ENCODE measurements around the gene PGM3.

Gene PGM3

DNA sequence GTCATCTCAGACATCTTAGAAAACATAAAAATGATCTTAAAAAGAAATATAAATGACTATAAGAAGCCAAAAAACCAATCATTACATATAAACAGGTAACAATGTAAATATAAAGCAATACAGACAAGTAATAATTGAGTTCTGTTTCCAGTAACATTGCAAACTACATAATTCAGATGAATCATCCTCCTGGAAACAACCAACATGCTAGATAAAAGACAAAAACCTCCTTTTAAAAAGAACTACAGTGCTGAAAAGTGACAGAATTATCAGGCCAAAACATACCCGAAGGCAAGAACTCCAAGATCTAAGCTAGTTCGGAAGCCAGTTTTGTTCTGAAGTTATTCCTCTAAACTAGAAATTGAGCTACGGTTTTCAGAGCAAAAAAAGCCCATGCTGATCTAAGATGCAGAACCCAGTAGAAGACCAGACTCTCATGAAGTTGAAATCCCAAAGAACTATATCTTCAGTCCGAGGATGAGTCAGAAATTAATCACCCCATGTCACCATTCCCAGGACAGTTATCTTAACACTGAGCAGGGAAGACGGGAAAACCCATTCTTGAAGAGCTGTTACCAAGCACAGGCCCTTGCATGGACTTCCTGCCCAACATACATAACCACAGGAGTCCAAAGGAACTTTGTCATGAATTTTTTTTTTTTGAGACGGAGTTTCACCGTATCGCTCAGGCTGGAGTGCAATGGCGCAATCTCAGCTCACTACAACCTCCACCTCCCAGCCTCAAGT, 9.8 kb downstream of the PGM3 start:
- peak; percentile 7 for DNase-seq

DNA sequence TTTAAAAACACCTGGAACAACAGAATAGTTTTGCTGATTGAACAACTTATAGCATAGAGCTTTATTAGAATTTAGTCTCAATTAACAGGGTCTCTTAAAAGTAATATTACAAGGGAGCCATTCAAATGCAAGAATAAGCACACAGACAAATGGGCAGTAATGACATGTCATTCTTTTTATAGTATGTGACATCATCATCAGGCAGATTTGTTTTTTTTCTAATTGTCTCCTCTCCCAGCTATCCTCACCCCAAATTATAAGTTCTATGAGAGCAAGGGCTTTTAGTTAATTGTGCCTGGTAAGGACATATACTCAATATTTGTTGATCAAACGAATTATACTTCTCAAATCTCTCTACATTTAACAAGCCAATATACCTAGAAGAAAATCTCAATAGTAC, 11.0 kb downstream of the PGM3 start:
- no peak for DNase-seq

DNA sequence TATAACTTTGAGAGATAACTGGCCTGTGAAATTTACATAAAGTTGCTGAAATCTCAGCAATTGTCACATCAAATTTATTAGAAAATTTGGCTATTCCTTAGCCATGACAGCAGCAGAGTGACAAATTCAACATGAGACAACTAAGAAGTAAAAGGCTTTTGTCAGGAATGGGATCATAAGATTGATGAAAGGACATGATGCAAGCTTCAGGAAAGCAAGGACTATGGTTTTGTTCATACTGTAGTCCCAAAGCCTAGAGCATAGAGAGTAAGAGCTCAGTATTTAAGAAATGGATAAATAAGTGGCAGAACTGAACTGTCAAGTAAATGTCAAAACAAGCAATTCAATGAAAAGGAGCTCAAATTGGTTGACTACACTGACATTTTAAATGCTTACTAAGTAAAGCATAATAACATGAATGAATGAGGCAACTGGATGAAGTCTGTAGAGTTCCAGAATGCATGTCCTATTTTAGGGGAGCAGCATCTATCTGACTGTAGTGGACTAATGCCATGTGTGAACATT, 12.6 kb downstream of the PGM3 start:
- no peak for DNase-seq

DNA sequence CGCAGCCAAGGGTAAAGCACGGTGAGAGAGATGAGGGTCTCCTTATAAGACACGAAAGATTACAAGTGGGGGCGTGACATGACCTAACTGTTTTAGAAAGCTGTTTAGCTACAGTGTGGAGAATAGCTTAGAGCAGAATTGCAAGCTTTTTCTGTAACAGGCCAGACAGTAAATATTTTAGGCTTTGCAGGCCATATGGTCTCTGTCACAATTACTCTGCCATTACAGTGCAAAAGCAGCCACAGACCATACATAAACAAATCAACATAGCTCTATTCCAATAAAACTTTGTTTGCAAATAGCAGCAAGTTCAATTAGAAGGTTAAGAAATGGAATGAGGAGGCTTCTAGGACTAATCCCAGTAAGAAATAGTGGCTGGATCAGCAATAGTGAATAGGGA, 16.8 kb downstream of the PGM3 start:
- no peak for DNase-seq

DNA sequence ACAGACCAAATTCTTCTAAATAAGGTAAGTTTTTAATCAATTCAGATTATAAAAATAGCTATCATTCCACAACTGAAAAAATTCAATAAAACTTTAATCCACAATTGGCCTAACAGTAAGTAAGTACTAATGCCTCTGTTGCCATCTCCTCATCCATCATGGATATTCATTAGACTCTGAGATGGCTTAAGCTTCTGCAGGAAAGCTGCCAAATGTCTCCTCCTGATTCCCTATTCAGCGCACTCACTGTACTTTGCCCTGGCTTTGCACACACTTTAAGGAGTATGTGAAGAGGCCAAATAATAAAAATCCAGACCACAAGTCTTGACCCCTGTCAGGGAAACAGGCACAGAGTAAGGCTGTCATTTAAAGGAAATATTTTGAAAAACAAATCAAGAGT, 23.6 kb downstream of the PGM3 start:
- no peak for DNase-seq

DNA sequence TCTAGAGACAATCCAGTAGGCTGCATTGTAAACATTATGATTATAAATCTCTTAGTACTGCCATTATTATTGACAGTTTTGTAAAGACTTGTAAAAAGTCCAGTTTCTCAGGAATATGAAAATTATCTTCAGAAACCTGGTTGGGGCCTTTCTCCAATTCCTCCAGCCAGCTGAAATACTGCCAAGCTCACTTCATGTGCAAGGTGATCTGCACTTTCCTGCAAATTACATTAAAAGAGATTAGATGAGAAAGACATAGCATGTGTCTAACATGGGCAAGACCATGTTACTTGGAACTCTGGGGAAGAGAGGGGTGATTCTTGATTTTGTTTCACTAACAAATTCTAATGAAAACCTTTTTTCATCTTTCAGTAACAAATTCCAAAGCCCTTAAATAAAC, 24.0 kb downstream of the PGM3 start:
- DNase-seq = no peak

DNA sequence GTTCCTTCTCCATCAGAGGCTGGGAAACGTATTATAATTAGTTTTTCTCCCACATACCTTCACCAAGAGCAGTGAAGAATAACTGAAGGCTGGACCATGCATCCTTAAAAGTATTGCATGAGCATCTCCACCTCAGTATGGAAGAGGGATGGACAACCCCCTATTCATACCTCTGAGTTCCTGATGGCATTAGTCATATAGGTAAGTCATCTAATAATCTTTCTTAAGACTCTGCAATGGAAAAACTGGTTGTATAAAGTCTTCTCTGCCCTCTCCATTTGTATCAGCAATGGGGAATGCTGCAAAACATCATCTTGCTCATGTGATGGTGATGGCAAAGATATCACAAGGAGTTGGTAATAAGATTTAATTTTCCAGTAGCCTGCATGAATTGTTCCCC, 24.5 kb downstream of the PGM3 start:
- DNase-seq = no peak

DNA sequence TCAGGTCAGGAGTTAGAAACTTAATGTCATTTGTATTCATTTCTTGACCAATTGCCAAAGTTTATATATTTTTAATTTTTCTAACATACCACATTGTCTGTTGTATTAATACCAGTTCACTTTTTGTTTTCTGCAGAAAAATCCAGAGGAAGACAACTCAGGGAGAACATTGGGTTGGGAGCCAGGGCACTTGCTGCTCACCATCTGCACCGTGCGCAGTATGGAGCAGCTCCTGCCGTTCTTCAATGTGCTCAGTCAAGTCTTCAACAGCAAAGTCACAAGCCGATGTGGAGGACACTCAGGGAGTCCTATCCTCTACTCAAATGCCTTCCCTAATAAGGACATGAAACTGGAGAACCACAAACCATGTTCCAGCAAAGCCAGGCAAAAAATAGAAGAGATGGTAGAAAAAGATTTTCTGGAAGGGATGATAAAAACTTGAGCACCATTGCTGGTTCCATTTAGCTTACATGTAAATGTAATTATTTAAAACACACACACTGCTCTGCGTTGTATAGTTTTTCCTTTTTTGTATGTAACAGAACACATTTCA, 25.3 kb downstream of the PGM3 start:
- DNase-seq = no peak

DNA sequence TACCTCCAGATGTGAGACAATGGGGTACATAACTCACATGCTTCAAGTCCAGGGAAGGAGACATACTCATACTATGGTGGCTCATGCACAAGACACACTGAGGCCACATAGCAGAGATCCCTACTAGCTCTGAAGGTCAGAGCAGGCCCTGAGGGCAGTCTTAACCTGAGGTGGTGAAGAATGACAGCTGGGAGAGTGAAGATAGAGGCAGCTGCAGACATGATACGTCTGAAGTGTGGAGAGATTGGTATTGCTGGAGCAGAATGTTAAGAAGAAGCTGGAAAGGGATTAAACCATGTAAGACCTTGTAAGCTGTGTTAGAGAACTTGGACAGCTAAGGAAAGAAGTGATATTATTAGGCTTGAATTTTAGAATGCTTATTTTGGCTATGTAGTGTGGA, 32.9 kb downstream of the PGM3 start:
- no peak for DNase-seq

DNA sequence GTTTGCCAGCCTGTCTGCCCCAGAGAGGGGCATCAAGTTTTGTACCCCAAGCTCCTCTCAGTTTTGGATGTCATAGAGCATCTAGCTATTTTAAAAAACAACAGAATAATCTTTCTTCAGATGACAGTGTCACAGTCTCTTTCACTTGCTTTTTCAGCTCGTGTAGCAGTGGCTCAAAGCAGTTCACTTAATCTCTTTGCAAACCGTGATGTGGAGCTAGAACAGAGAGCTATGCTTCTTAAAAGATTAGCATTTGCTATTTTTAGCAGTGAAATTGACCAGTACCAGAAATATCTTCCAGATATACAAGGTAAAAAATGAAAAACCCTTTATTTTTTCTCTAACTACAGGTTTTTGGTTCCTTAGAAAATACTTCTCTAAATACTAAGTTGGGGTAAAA, 37.3 kb downstream of the PGM3 start:
- DNase-seq = no peak

DNA sequence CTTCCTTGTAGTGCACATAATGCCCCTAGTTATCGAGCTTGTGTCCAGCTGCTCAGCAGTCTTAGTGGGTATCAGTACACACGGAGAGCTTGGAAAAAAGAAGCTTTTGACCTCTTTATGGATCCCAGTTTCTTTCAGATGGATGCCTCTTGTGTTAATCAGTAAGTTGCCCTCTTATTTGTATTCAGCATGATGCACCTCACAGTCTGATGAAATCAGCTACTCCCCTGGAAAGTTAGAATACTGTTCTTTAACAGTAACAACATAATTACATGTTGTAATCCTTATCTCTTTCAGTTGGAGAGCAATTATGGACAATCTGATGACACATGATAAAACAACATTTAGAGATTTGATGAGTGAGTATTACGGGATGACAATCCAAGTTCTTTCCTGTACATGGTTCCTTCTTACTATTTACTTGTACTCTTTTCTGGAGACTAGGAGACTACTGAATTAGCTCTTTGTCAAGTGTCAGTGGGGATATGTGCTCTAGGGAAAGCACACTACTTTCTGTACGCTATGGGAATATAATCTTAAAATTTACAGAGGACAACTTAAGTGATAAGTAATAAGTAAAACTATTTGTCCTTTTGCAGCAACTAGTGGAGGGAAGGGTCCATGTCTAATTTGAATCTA, 39.1 kb downstream of the PGM3 start:
- DNase-seq = no peak

DNA sequence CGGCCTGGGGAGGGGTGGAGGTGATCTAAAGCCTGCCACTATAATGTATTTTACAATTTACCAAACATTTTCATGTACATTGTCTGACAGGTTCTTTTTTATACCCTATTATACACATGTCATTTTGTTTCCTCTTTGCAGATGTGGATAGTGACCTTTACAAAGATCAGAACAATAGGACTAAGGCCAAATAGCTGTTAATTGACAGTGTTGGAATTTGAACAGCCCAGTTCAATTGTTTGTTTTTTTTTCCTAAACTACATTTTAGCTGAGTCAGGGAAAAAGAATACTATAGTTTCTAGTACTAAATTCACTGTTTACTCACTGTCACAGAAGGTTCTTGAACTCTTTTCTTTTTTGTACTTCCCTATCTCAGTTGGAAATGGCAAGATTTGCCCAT, 40.2 kb downstream of the PGM3 start:
- DNase-seq = no peak

DNA sequence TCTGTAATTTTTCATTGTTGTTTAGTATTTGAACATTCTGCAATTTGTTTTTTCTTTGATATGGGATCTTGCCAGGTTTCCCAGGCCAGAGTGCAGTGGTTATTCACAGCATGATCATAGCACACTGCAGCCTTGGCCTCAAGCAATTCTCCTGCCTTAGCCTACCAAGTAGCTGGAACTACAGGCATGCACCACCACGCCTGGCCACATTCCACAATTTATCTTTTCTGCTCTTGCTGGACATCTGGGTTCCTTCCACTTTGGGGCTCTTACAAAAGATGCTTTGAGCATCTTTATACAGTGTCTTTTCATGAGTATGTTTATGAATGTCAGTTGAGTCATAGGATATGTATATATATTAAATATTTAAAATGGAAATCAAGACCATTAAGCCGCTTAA, 42.0 kb downstream of the PGM3 start:
- no peak for DNase-seq

DNA sequence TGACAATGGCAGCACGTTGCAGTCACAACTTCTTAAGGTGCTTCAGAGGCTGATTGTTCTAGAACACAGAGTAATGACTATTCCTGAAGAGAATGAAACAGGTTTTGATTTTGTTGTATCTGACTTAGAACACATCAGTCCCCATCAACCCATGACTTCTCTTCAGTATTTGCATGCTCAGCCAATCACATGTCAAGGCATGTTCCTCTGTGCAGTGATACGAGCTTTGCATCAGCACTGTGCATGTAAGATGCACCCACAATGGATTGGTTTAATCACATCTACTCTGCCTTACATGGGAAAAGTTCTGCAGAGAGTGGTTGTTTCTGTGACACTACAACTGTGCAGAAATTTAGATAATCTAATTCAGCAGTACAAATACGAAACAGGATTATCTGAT, 54.3 kb downstream of the PGM3 start:
- DNase-seq = no peak

DNA sequence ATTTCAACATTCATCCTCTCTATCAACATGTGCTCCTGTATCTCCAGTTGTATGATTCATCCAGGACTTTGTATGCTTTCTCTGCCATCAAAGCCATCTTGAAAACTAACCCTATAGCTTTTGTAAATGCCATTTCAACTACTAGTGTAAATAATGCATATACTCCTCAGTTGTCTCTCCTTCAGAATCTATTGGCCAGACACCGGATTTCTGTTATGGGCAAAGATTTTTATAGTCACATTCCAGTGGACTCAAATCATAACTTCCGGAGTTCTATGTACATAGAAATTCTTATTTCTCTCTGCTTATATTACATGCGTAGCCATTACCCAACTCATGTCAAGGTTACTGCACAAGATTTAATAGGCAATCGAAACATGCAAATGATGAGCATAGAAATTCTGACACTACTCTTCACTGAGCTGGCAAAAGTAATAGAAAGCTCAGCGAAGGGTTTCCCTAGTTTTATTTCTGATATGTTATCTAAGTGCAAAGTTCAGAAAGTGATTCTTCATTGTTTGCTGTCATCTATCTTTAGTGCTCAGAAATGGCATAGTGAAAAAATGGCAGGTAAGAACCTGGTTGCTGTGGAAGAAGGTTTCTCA, 54.8 kb downstream of the PGM3 start:
- DNase-seq = no peak

DNA sequence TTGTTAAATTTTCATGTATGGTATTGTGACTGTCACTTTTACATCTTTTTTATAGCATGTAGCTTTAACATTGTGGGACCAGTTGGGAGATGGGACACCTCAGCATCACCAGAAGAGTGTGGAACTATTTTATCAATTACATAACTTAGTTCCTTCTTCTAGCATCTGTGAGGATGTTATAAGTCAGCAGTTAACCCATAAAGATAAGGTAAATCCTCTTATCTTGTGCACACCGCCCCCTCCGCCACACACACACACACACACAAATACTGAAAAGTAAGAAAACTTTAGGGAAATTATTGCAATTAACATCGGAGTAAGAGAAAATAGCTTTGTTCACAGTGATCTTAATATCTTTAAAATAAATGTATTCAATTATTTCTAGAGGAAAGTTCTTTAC, 60.9 kb downstream of the PGM3 start:
- DNase-seq = no peak

DNA sequence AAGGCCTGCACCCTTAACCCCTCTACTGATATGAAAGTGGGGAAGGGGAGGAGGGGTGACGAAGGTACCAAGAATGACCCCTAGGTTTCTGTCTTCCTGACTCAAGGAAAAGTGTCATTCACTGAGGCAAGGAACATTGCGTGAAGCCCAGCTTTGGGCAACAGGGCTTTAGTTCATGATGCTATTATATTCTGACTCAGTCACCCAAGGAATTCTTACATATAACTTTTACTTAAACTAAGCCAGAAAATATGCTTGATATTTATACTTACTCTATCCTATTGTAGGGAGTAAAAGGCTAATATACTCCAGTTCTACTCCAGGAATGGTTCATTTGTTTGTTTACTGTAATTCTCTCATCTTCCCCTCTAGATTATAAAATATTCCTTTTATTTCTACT, 65.1 kb downstream of the PGM3 start:
- DNase-seq = no peak

DNA sequence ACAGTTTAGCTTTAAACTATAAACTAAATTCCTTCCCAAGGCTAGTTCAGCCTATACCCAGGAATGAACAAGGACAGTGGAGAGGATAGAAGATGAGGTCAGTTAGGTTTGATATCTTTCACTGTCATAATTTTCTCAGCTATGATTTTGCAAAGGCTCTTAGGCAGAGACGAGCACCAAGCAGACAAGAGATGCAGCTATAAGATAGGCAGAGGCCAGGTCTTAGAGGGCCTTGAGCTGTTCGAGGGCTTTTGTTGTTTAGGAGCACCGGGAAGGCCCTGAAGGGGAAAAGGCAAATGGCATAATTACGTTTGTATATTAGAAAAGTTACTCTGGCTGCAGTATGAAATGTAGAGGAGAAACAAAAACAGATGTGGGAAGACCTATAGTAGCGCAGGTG, 65.8 kb downstream of the PGM3 start:
- DNase-seq = no peak

DNA sequence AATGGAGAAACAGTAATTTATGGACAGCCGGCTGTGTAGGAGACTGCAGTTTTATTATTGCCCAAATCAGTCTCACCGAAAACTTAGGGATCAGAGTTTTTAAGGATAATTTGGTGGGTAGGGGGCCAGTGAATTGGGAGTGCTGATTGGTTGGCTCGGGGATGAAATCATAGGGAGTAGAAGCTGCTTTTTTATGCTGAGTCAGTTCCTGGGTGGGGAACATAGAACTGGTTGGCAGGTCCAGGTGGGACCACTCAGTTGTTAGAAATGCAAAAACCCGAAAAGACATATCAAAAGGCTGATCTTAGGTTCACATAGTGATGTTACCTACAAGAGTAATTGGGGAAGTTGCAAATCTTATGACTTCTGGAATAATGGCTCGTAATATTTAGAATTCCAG, 66.3 kb downstream of the PGM3 start:
- DNase-seq = no peak

DNA sequence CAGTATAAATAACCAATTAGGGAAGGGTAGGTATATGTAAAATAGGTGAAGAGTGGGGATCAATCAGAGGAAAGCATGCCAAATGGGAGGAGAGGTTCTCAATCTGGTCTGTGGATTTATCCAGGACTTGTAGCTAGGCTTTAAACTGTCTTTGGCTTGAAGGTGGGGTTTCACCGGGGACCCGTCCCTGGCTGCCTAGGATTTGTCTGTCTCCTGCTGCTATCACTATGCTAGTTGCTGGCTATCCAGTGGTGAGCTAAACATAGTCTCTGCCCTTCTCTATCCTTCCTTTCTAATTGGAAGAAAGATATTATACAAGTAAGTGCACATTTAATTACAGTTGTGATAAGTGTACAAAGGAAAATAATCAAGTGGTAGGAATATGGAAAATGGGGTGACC, 66.8 kb downstream of the PGM3 start:
- no peak for DNase-seq

DNA sequence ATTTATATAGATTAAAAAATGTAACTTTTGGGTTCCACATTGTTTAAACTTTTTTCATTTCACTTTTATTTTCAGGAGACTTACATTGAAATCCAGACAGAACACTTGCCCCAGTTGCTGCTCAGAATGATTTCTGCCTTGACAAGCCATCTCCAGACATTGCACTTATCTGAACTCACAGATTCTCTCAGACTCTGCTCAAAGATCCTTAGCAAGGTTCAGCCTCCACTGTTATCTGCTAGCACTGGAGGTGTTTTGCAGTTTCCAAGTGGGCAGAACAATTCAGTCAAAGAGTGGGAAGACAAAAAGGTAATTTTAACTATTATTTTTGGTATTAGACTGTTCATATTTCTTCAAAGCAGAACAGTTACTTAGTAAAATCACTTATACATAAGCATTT, 67.6 kb downstream of the PGM3 start:
- no peak for DNase-seq

DNA sequence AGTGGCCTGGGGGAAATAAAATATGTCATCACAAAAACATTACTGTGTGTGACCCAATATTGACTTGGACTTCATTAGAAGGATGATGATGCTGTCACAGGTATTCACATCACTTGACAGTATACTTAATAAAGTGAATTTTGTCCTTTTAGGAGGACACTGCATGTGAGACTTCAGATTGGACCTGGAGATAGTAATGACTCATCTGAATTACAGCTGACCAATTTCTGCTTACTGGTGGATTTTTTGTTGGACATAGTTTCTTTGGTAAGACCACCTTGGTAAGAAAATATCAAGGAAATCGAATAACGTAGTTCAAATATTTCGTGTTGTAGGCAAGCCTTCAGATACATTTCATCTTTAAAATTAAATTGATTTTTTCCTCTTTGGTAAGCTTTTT, 68.5 kb downstream of the PGM3 start:
- DNase-seq = no peak

DNA sequence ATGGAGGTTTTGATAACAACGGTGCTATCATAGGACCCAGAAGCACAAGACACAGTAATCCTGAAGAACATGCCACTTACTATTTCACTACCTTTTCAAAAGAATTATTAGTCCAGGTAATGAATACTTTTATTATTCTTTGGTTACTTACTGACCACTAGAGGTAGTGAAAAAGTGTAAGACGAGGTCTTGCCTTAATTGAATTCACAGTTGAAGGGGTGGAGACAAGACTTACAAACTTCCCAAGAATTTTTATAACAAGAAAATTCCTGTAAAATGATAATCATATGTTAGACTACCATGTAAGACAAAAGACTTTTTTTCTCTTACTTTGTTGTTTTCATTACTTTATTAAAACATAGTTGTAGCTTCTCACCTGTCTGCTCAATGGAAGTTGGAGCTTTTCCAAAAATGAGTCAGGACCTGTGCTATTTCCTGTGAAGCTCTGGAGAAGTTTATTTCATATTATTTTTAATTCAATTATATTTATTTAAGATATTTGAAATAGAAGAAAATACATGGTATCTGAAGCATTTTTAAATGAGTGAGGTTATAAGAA, 73.2 kb downstream of the PGM3 start:
- DNase-seq = no peak

DNA sequence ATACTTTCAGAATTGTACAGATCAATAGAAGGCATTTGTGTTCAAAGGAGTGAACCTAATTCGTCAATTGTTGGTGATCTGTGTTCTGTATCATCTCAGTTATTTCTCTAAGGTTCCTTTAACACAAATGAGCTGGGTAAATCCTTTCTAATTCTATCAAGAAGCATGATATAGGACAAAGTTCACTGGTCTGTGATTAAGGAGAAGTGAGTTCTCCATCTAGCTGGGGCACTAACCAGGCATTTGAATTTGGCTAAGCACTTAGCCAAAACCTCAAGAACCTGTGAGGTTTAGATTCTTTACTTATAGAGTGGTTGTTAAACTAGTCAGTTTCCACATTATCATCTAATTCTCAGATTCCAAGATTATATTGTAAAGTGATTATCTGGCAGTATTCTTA, 75.3 kb downstream of the PGM3 start:
- peak; percentile 14 for DNase-seq
